HG02943 (cell line): ENCODE data around the gene NPIPB8.
"Not testable (repeated sequence)": the region's sequence is repeated elsewhere in the genome, so short reads cannot be mapped to it uniquely, and the experiment has no call there.

Experiments used
- ATAC-seq: cut with Tn5 transposase; IDR thresholded peaks from one replicate; pipeline ENCODE4 v1.9.1; 2021; ENCODE audit warnings: mild to moderate bottlenecking, low read depth, moderate library complexity; ENCODE audit not compliant: unreplicated experiment

The NPIPB8 gene

GRCh38 chr16:28622532-28623171 lies 15.2 kb upstream of the NPIPB8 start:
- ATAC-seq: not testable (repeated sequence)

GRCh38 chr16:28623172-28623711 lies 14.6 kb upstream of the NPIPB8 start:
- ATAC-seq: no peak

GRCh38 chr16:28630905-28631304 lies 7.0 kb upstream of the NPIPB8 start:
- ATAC-seq: not testable (repeated sequence)

- ATAC-seq: not testable (repeated sequence)
Measured at GRCh38 chr16:28636093-28636823, 1.6 kb upstream of the NPIPB8 start.

GRCh38 chr16:28638359-28638758 lies 494 bp downstream of the NPIPB8 start:
- ATAC-seq: not testable (repeated sequence)

GRCh38 chr16:28639959-28640358 lies 2.1 kb downstream of the NPIPB8 start:
- ATAC-seq: not testable (repeated sequence)

- ATAC-seq: not testable (repeated sequence)
Measured at GRCh38 chr16:28666264-28666663, 28.4 kb downstream of the NPIPB8 start.

- not testable (repeated sequence) for ATAC-seq
Measured at GRCh38 chr16:28667480-28667879, 29.6 kb downstream of the NPIPB8 start.

GRCh38 chr16:28668199-28668598 lies 30.3 kb downstream of the NPIPB8 start:
- ATAC-seq: not testable (repeated sequence)

GRCh38 chr16:28688327-28688952 lies 50.6 kb downstream of the NPIPB8 start:
- not testable (repeated sequence) for ATAC-seq

GRCh38 chr16:28689425-28689824 lies 51.6 kb downstream of the NPIPB8 start:
- not testable (repeated sequence) for ATAC-seq

GRCh38 chr16:28691722-28692121 lies 53.9 kb downstream of the NPIPB8 start:
- not testable (repeated sequence) for ATAC-seq

GRCh38 chr16:28693257-28693950 lies 55.5 kb downstream of the NPIPB8 start:
- ATAC-seq: not testable (repeated sequence)

- not testable (repeated sequence) for ATAC-seq
Measured at GRCh38 chr16:28699792-28700191, 61.9 kb downstream of the NPIPB8 start.

GRCh38 chr16:28700349-28700748 lies 62.5 kb downstream of the NPIPB8 start:
- ATAC-seq: not testable (repeated sequence)

- ATAC-seq: not testable (repeated sequence)
Measured at GRCh38 chr16:28701384-28701783, 63.5 kb downstream of the NPIPB8 start.

GRCh38 chr16:28704246-28704645 lies 66.4 kb downstream of the NPIPB8 start:
- ATAC-seq: not testable (repeated sequence)
